Astrocyte (in vitro differentiated cells and primary cell): ENCODE measurements around the gene MCL1.

Experiments used
- EZH2 ChIP-seq: IDR thresholded peaks from 2 replicates; pipeline ENCODE4 v1.6.1; 2012; ENCODE audit warnings: mild to moderate bottlenecking, low read length, inconsistent platforms; ENCODE audit not compliant: insufficient read depth
- TF ChIP-seq, protein P1 (sequence below): IDR thresholded peaks from 2 replicates; pipeline ENCODE4 v1.5.1; 2011; ENCODE audit warnings: low read depth, mild to moderate bottlenecking, inconsistent platforms, low read length, moderate library complexity; ENCODE audit not compliant: insufficient read depth

GRCh38 chr1:150551051-150551783, 28.2 kb downstream of the MCL1 start:
- TF ChIP-seq, protein P1, sequence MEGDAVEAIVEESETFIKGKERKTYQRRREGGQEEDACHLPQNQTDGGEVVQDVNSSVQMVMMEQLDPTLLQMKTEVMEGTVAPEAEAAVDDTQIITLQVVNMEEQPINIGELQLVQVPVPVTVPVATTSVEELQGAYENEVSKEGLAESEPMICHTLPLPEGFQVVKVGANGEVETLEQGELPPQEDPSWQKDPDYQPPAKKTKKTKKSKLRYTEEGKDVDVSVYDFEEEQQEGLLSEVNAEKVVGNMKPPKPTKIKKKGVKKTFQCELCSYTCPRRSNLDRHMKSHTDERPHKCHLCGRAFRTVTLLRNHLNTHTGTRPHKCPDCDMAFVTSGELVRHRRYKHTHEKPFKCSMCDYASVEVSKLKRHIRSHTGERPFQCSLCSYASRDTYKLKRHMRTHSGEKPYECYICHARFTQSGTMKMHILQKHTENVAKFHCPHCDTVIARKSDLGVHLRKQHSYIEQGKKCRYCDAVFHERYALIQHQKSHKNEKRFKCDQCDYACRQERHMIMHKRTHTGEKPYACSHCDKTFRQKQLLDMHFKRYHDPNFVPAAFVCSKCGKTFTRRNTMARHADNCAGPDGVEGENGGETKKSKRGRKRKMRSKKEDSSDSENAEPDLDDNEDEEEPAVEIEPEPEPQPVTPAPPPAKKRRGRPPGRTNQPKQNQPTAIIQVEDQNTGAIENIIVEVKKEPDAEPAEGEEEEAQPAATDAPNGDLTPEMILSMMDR: no peak
- TF ChIP-seq EZH2: no peak
